SK-N-SH treated with all-trans-retinoic acid at 6 μM for 48 hours (cell line): ENCODE data around the gene HMCN2.

Experiments
- ATAC-seq: fragments of 200-7000 bp; cut with Tn5 transposase; 3 replicates; pipeline ENCODE4 v1.9.1; 2020; ENCODE audit warnings: mild to moderate bottlenecking, moderate library complexity
- ARNTL ChIP-seq: fragments of 450-650 bp; formaldehyde crosslinking; IDR thresholded peaks from 2 replicates; pipeline ENCODE4 v1.5.0; 2020; ENCODE audit warnings: low read depth, mild to moderate bottlenecking, moderate library complexity, borderline replicate concordance
- BACH2 ChIP-seq: fragments of 250-450 bp; sonication (Bioruptor Pico); IDR thresholded peaks from 2 replicates; pipeline ENCODE4 v1.9.0; 2021; ENCODE audit warnings: mild to moderate bottlenecking, borderline replicate concordance
- CSDC2 ChIP-seq: fragments of 250-450 bp; sonication (Bioruptor Pico); IDR thresholded peaks from 2 replicates; pipeline ENCODE4 v1.5.0; 2020; ENCODE audit warnings: mild to moderate bottlenecking, moderate library complexity
- ESRRG ChIP-seq: fragments of 250-450 bp; sonication (Bioruptor Pico); IDR thresholded peaks from 2 replicates; pipeline ENCODE4 v1.6.1; 2021; ENCODE audit warnings: mild to moderate bottlenecking
- GLIS3 ChIP-seq: fragments of 250-450 bp; sonication (Bioruptor Pico); IDR thresholded peaks from 2 replicates; pipeline ENCODE4 v1.5.0; 2020; ENCODE audit warnings: mild to moderate bottlenecking, moderate library complexity
- ISL1 ChIP-seq: fragments of 250-450 bp; sonication (Bioruptor Pico); IDR thresholded peaks from 2 replicates; pipeline ENCODE4 v2.1.2; 2022; ENCODE audit warnings: mild to moderate bottlenecking, moderate library complexity
- OSR1 ChIP-seq: fragments of 250-450 bp; sonication (Bioruptor Pico); IDR thresholded peaks from 2 replicates; pipeline ENCODE4 v1.8.0; 2022; ENCODE audit warnings: moderate library complexity, mild to moderate bottlenecking, inconsistent platforms
- RARB ChIP-seq: fragments of 250-450 bp; sonication (Bioruptor Pico); IDR thresholded peaks from 2 replicates; pipeline ENCODE4 v1.8.0; 2021; ENCODE audit warnings: mild to moderate bottlenecking, moderate library complexity
- SNAI2 ChIP-seq: fragments of 250-450 bp; sonication (Bioruptor Pico); IDR thresholded peaks from 2 replicates; pipeline ENCODE4 v1.5.0; 2020; ENCODE audit warnings: mild to moderate bottlenecking, moderate library complexity
- TSHZ2 ChIP-seq: fragments of 250-450 bp; sonication (Bioruptor Pico); IDR thresholded peaks from 2 replicates; pipeline ENCODE4 v1.5.0; 2020; ENCODE audit warnings: mild to moderate bottlenecking, moderate library complexity
- ZC3H10 ChIP-seq: fragments of 250-450 bp; sonication (Bioruptor Pico); IDR thresholded peaks from 2 replicates; pipeline ENCODE4 v1.5.1; 2021; ENCODE audit warnings: mild to moderate bottlenecking, moderate library complexity
- ZFP3 ChIP-seq: fragments of 250-450 bp; sonication (Bioruptor Pico); IDR thresholded peaks from 2 replicates; pipeline ENCODE4 v1.5.0; 2020; ENCODE audit warnings: mild to moderate bottlenecking, moderate library complexity
- ZNF565 ChIP-seq: fragments of 450-650 bp; formaldehyde crosslinking; conservative IDR thresholded peaks from 2 replicates; pipeline ENCODE4 v1.5.0; 2020; ENCODE audit warnings: low read depth, mild to moderate bottlenecking, moderate library complexity
- ZNF70 ChIP-seq: fragments of 450-650 bp; formaldehyde crosslinking; IDR thresholded peaks from 2 replicates; pipeline ENCODE4 v1.5.0; 2020; ENCODE audit warnings: mild to moderate bottlenecking, moderate library complexity
- ZNF8 ChIP-seq: fragments of 450-650 bp; formaldehyde crosslinking; IDR thresholded peaks from 2 replicates; pipeline ENCODE4 v1.5.0; 2020; ENCODE audit warnings: mild to moderate bottlenecking, moderate library complexity
- TF ChIP-seq, protein P1 (sequence below): fragments of 250-450 bp; sonication (Bioruptor Pico); IDR thresholded peaks from 2 replicates; pipeline ENCODE4 v1.5.1; 2020; ENCODE audit warnings: low read depth, mild to moderate bottlenecking, moderate library complexity
- TF ChIP-seq, protein P2 (sequence below): fragments of 250-450 bp; sonication (Bioruptor Pico); IDR thresholded peaks from 2 replicates; pipeline ENCODE4 v1.8.0; 2020; ENCODE audit warnings: mild to moderate bottlenecking, moderate library complexity, borderline replicate concordance
- TF ChIP-seq, protein P3 (sequence below): fragments of 250-450 bp; sonication (Bioruptor Pico); IDR thresholded peaks from 2 replicates; pipeline ENCODE4 v1.8.0; 2021; ENCODE audit warnings: low read depth, mild to moderate bottlenecking, moderate library complexity, borderline replicate concordance
- TF ChIP-seq, protein P4 (sequence below): fragments of 250-450 bp; sonication (Bioruptor Pico); IDR thresholded peaks from 2 replicates; pipeline ENCODE4 v1.5.1; 2021; ENCODE audit warnings: mild to moderate bottlenecking, moderate library complexity

HMCN2 gene

DNA sequence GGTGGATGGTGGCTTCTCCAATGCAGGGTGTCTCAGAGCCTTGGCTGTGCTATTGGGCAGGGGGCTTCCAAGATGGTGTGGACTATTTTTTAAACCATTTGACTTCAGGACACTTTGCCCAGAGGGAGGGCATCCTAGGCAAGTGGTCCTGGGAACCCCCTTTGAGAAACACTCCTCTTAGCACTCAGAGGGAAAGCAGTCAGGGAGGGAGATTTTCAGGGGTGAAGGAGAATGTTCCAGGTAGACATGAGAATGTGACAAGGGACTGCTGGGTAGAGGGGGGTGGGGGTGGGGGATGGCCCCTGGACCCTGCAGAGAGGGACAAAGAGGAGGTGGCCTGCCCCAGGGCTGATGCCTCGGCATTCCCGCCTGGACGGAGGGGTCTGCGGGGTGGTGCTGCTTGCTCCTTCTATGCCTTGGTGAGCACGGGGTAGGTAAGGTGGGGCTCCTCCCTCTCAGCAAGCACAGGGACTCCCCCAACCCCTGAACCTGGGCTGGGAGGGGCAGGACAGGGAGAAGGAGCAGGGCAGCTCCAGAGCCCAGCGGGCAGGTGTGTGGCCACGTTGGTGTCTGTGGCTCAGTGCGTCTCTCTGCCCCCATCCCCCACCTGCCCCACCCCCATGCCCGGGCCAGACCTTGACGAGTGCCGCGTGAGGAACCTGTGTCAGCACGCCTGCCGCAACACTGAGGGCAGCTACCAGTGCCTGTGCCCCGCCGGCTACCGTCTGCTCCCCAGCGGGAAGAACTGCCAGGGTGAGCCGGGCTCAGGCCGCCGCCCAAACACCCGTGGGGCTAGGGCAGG lies 165.4 kb downstream of the HMCN2 start:
- no peak for ATAC-seq
- no peak for TF ChIP-seq ESRRG (CRISPR knock-in tag)
- TF ChIP-seq ISL1 (CRISPR knock-in tag) = no peak
- no peak for TF ChIP-seq CSDC2 (CRISPR knock-in tag)
- no peak for TF ChIP-seq ZNF565 (CRISPR knock-in tag)
- TF ChIP-seq ARNTL (CRISPR knock-in tag) = no peak
- TF ChIP-seq, all 23 proteins: peak for 0

- no peak for ATAC-seq
- no peak for TF ChIP-seq BACH2 (CRISPR knock-in tag)
- TF ChIP-seq ARNTL (CRISPR knock-in tag) = no peak
- TF ChIP-seq, protein P1, sequence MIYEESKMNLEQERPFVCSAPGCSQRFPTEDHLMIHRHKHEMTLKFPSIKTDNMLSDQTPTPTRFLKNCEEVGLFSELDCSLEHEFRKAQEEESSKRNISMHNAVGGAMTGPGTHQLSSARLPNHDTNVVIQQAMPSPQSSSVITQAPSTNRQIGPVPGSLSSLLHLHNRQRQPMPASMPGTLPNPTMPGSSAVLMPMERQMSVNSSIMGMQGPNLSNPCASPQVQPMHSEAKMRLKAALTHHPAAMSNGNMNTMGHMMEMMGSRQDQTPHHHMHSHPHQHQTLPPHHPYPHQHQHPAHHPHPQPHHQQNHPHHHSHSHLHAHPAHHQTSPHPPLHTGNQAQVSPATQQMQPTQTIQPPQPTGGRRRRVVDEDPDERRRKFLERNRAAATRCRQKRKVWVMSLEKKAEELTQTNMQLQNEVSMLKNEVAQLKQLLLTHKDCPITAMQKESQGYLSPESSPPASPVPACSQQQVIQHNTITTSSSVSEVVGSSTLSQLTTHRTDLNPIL (CRISPR knock-in tag) = no peak
- no peak for TF ChIP-seq ZNF565 (CRISPR knock-in tag)
- TF ChIP-seq ZNF70 (CRISPR knock-in tag) = no peak
- TF ChIP-seq, protein P2, sequence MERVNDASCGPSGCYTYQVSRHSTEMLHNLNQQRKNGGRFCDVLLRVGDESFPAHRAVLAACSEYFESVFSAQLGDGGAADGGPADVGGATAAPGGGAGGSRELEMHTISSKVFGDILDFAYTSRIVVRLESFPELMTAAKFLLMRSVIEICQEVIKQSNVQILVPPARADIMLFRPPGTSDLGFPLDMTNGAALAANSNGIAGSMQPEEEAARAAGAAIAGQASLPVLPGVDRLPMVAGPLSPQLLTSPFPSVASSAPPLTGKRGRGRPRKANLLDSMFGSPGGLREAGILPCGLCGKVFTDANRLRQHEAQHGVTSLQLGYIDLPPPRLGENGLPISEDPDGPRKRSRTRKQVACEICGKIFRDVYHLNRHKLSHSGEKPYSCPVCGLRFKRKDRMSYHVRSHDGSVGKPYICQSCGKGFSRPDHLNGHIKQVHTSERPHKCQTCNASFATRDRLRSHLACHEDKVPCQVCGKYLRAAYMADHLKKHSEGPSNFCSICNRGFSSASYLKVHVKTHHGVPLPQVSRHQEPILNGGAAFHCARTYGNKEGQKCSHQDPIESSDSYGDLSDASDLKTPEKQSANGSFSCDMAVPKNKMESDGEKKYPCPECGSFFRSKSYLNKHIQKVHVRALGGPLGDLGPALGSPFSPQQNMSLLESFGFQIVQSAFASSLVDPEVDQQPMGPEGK (CRISPR knock-in tag) = no peak
- TF ChIP-seq, protein P3, sequence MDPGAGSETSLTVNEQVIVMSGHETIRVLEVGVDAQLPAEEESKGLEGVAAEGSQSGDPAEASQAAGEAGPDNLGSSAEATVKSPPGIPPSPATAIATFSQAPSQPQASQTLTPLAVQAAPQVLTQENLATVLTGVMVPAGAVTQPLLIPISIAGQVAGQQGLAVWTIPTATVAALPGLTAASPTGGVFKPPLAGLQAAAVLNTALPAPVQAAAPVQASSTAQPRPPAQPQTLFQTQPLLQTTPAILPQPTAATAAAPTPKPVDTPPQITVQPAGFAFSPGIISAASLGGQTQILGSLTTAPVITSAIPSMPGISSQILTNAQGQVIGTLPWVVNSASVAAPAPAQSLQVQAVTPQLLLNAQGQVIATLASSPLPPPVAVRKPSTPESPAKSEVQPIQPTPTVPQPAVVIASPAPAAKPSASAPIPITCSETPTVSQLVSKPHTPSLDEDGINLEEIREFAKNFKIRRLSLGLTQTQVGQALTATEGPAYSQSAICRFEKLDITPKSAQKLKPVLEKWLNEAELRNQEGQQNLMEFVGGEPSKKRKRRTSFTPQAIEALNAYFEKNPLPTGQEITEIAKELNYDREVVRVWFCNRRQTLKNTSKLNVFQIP (CRISPR knock-in tag) = no peak
- no peak for TF ChIP-seq ZC3H10 (CRISPR knock-in tag)
- TF ChIP-seq TSHZ2 (CRISPR knock-in tag) = no peak
- no peak for TF ChIP-seq CSDC2 (CRISPR knock-in tag)
- no peak for TF ChIP-seq ISL1 (CRISPR knock-in tag)
- no peak for TF ChIP-seq OSR1
- no peak for TF ChIP-seq ESRRG (CRISPR knock-in tag)
- no peak for TF ChIP-seq SNAI2
- TF ChIP-seq, protein P4, sequence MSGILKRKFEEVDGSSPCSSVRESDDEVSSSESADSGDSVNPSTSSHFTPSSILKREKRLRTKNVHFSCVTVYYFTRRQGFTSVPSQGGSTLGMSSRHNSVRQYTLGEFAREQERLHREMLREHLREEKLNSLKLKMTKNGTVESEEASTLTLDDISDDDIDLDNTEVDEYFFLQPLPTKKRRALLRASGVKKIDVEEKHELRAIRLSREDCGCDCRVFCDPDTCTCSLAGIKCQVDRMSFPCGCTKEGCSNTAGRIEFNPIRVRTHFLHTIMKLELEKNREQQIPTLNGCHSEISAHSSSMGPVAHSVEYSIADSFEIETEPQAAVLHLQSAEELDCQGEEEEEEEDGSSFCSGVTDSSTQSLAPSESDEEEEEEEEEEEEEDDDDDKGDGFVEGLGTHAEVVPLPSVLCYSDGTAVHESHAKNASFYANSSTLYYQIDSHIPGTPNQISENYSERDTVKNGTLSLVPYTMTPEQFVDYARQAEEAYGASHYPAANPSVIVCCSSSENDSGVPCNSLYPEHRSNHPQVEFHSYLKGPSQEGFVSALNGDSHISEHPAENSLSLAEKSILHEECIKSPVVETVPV = no peak
- no peak for TF ChIP-seq ZNF8 (CRISPR knock-in tag)
- no peak for TF ChIP-seq GLIS3
- no peak for TF ChIP-seq ZFP3 (CRISPR knock-in tag)
- no peak for TF ChIP-seq RARB (CRISPR knock-in tag)
Measured at GRCh38 chr9:130431536-130432303, 166.2 kb downstream of the HMCN2 start.

DNA sequence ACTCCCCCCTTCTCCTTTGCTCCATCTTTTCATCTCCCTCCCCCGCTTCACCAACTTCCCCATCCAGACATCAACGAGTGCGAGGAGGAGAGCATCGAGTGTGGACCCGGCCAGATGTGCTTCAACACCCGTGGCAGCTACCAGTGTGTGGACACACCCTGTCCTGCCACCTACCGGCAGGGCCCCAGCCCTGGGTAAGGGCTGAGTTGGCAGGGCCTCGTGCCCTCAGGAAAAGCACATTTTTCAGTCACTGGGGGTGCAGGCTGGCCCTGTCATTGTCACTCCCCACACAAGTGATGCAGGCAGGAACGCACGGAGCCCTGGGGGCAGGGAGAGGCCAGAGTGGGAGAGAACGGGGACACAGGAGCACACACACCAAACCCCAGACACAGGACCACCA lies 166.8 kb downstream of the HMCN2 start:
- TF ChIP-seq TSHZ2 (CRISPR knock-in tag) = no peak
- no peak for TF ChIP-seq BACH2 (CRISPR knock-in tag)
- TF ChIP-seq, protein P2 (CRISPR knock-in tag) = no peak
- ATAC-seq = no peak
